GM18858 (cell line): ENCODE measurements around the gene POGLUT2.

Source experiments
- ATAC-seq: cut with Tn5 transposase; IDR thresholded peaks from one replicate; pipeline ENCODE4 v1.9.1; 2021; ENCODE audit not compliant: unreplicated experiment

Gene POGLUT2

DNA sequence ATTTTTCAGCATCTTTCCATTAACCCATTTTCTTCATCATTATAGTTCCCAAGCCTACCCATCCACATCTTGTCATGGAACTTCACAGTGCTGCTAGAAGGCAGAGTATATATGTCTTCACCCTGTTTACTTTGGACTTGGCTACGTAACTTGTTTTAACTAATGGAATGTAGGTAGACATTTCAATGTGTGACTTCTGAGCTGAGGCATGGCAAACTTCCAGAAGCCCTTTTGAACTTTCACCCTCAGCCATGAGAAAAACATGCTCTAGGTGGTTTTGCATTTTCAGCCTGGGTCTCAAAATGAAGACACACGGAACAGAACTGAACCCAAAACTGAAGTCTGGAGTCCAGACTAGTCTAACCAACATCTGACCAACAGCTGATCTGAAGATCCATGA, 28.3 kb downstream of the POGLUT2 start:
- ATAC-seq: no peak

DNA sequence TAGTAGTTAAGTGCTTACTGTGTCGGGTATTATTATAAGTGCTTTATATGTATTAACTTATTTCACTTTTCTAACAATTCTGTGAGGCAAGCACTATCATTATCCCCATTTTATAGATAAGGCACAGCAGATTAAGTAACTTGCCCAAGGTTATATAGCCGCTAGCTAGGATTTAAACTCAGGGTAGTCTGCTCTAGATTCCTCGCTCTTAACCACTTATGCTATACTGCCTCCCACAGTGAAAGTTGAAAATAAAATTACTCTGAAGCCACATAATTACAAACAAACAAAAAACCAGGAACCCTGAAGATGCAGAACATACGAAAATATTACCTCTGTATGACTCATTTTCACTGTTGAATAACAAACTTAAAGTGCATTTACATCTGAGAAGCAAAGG, 29.1 kb downstream of the POGLUT2 start:
- no peak for ATAC-seq

GRCh38 chr13:102768909-102769308, 29.9 kb downstream of the POGLUT2 start:
- no peak for ATAC-seq

DNA sequence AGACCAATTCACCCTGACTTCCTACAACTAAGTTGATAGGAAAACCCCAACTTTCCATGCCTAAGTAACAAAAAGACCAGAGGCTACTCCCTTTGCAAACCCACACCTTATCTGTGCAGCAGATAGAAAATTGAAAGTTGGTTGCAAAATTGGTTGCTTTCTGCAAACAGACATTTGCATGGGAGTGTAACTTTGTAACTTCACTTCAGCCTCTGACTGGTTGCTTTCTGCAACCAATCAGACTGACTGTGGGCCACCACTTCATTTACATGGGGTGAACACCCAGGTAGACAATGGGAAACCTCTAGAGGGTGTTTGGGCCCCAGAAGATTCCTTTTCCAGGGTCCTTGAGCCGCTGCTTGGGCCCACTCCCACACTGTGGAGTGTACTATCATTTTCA, 35.0 kb downstream of the POGLUT2 start:
- no peak for ATAC-seq

GRCh38 chr13:102761071-102761470, 37.7 kb downstream of the POGLUT2 start:
- ATAC-seq: no peak

GRCh38 chr13:102758842-102759241, 39.9 kb downstream of the POGLUT2 start:
- no peak for ATAC-seq

DNA sequence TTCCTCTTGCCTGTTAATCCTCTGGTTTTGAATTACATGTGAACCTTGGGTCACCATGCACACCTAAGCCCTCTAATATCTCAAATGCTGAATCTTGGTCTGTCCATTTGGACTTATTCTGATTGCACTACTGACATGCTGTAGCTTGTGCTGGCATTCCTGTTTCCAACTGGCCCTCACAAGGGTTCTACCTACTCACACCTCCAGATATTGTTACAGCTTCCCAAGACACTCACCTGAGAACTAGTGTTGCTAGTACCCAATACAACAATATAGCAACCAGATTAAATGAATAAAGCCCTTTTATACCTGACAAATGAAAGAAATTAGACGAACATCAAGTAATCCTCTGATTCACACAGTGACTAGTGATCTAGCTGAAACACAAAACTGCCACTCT, 41.8 kb downstream of the POGLUT2 start:
- ATAC-seq: no peak

DNA sequence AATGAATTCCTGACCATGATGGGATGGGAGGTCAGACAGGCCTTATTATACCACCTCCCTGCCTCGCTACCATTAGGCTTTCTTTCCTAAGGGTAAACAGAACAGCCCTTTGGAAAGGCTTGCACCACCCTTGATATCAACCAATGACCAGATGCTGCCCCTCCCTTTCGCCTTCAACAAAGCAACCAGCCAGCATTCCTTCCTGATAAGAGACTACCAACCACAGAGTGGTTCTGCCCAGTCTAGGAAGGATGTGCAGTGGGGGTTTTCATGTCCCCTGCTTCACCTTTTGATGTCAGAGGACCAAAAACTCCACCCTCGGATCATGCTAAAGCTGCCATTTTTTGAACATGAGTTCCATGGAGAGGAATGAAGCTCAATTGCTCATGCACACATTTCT, 46.9 kb downstream of the POGLUT2 start:
- ATAC-seq: no peak

DNA sequence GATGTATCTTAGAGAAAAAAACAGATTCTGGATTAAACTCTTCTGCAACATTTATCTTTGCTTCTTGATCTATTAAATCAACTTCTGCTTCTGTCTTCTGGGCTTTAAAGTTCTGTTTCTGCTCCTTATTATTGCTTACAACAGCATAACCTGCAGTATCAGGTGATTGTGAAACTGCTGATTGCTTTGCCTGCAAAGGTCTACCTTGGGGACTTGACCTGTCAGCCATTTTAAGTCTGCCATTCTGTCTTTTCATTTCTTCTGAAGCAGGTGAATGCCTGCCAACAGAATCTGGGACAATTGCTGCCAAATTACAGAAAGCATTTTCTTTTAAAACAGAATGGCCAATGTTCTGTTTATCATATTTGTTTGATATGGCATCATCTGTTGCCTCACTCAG, 56.3 kb downstream of the POGLUT2 start:
- ATAC-seq: no peak

- no peak for ATAC-seq
Observed at GRCh38 chr13:102742101-102742500, 56.7 kb downstream of the POGLUT2 start.
